ENCODE results near the gene GLIS1.

- TF ChIP-seq EZH2phosphoT487 (IDR thresholded peaks at IDR 0.05; ENCODE audit: insufficient read depth, low read depth) = no peak
- TF ChIP-seq EZH2 (IDR thresholded peaks at IDR 0.05; ENCODE audit: insufficient read depth, poor library complexity, severe bottlenecking) = no peak
These were observed 5.5 kb downstream of the GLIS1 start for GRCh38 chr1:53733447-53733931.

All from GM23248 (cell line).